AG08395 (cell line): Measurements from ENCODE around the gene DNASE1L1.
"Not testable (repeated sequence)": the region's sequence is repeated elsewhere in the genome, so short reads cannot be mapped to it uniquely, and the experiment has no call there.

Source experiments
- DNase-seq: peaks from one replicate; pipeline ENCODE4 v3.0.0; 2012; ENCODE audit warnings: mixed read lengths, low spot score

DNASE1L1 gene

DNA sequence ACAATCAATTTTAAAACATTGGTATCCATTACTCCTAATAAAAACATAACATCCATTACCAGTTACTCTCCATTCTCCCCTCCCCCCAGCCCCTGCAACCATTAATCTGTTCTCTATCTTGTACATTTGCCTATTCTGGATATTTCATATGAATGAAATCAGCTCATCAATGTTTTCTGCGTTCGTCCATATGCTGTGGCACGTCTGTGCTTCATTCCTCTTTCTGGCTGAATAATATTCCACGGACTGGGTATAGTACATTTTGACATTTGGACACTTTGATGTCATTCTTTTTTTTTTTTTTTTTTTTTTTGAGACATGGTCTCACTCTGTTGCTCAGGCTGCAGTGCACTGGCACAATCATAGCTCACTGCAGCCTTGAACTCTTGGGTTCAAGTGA, 5.2 kb downstream of the DNASE1L1 start:
- DNase-seq = no peak

DNA sequence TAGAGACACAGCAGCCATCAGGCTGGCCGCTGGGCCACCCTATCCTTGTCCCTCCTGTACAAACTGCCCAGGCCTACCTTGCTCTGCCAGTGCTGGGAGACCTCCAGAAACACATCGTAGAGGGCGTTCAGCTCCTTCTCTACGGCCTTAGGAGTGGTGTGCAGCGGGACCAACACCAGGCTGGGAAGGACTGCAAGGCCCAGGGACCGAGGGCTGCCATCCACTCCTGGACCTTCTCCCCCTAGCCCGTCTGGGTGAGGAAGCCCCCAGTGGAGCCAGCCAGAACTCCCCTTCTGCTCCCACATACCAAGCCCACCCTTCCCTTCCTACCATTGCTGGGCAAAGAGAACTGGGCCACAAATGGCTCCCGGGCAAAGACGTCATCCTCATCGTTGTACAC, 5.9 kb downstream of the DNASE1L1 start:
- no peak for DNase-seq

DNA sequence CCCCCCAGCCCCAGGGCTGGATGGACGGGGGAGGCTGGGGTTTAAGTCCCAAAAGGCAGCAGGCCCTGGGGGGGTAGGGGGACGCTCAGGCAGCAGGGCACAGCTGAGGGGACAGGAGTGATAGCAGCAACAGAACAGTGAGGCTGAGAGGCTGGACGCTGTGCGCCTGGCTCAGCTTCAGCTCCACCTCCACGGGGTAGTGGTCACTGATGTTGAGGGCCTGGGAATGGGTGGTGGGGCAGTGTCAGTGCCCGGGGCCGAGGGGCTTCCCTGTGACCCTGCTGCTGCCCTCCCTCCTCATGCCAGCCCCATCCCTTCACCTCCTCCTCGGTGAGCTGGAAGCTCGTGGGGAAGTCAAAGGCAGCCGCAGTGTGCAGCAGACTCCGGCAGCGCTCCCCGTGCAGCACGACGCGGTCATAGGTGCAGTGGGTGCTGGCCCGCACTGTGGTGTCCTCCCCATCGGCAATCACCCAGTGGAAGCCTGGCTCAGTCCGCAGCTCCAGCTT, 6.4 kb downstream of the DNASE1L1 start:
- DNase-seq = no peak

DNA sequence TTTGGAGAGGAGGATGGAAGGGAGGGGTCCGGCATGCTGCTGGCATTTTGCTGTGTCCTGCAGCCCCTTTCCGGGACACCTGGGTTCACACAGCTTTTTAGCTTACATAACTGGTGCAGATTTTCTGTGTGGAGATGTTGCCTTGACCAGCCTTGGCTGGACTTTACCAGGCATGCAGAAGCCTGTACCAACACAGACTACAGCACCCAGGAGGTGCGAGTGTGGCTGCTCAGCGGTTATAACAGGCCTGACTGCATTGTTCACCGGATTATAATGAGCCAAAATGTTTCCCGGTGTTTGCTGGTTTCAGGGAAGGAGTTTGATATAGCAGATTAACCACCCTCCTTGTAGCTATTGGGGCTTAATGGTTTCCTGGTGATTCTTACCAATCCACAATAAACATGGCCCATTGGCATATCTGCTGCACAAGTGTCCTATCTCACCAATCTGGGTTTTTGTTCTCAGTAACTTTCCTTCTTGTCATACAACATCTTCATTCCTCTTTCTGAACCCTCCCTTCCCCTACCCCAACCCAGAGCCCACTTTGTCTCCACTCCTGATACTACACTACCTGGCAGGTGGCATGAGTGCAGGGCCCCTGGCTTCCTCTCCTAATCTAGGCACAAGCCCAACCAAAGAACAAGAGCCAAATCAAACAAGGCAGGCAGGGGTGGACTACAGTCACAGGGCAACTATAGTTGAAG, 7.0 kb downstream of the DNASE1L1 start:
- DNase-seq = no peak

DNA sequence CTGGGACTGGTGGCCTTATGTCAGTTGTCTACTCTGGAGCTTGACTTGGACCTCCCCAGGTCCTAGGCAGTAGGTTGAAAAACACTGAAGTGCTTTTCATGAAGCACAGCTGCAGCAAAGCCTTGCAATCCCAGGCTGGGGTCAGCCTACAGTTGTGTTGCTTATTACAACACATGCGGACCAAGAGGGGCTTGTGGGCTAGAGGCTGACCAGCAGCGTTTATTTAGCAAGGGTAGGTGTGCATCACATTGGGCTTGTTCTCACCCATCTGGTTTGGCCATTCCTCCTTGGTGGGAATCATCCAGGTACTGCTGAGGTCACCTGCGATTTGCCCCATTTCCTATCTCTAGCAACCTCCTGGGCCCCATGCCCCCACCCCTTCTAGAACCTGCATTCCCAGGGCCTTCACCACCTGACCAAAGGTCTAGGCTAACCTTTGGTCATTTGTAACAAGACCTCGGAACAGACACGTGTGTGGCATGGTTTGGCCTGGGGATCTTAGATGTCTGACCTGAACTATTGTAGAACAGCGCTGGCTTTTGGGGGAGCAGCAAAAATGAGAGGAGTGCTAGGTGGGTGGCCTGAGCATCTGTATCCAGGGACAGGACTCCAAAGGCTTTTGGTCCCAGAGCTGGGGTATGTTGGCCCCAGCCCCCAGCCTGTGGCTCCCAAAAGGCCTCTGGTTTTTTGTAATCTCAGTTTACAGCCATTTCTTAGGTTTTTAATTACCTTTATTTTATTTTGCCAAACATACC, 7.8 kb downstream of the DNASE1L1 start:
- no peak for DNase-seq

DNA sequence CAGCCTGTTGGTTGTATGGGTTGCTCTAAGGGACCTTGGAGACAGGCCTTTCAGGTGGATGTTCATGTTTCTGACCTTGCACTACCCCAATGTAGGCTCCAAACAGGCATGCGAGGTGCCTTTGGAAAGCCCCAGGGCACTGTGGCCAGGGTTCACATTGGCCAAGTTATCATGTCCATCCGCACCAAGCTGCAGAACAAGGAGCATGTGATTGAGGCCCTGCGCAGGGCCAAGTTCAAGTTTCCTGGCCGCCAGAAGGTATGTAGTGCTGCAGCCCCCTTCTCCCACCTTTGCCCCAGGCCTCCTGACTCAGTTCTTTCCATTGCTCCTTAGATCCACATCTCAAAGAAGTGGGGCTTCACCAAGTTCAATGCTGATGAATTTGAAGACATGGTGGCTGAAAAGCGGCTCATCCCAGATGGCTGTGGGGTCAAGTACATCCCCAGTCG, 8.7 kb downstream of the DNASE1L1 start:
- not testable (repeated sequence) for DNase-seq

DNA sequence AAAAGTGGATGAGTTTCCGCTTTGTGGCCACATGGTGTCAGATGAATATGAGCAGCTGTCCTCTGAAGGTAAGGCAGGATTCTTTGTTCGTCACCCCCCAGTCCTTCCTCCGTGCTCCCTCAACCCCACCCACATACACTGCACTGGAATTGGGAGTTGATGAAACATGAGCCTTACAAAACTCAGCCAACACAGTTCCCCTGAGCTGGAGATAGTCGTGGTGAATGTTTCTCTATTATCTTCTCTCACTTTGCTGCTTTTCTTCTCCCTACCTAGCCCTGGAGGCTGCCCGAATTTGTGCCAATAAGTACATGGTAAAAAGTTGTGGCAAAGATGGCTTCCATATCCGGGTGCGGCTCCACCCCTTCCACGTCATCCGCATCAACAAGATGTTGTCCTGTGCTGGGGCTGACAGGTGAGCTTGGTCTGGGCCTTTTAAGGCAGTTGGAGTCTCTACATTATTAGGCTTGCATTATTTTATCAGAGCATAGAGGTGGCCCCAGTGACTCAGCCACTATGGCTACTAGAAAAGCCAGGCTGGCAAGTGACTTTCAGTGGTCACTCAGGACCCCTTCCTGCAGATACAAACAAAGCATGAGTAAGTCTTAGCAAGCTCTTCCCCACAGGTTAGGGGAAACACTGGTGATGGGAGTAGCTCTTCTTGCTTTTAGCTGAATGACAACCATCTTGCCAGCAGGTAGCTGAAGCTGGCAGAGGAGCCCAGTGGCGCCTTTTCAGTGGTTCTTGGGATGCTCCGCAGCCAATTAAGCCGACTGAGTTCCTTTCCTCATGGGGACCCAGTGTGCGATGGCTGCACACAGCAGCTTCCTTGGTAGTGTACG, 9.3 kb downstream of the DNASE1L1 start:
- DNase-seq = no peak

DNA sequence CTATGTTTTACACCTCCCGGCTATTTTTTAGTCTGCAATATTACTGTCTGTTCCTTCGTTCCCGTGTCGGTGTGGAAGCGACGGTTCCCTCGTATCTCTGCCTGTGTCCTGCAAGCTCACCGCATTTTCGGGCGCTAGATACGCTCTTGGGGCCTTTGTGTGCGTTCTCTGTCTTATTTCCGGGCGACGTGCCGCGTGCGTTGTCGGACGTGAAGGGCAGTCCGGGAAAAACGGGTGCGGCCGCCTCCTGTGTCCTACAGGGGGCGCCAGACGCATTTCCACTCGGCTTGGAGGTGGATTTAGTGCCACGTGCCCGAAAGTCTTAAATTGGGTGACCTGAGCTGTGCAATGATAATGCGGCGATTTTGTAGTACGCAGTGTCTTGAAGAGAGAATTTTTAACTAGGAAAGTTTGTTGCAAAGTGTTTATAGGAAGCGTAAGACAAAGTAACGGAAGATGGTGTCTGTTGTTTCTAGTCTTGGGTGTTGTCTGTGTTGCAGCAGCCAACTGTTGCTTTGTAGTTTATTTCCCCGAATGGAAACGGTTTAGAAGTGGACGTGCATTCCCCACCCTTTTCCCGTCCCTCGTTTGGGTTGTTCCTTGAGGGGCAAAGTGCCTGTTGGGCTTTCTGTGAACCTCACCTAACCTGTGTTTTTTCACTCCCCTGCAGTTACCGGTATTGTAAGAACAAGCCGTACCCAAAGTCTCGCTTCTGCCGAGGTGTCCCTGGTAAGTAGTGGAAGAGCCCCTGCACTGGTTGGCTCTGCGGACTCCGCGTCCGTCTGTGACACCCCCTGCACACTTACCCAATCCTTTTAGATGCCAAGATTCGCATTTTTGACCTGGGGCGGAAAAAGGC, 10.2 kb downstream of the DNASE1L1 start:
- DNase-seq = peak; percentile 32

DNA sequence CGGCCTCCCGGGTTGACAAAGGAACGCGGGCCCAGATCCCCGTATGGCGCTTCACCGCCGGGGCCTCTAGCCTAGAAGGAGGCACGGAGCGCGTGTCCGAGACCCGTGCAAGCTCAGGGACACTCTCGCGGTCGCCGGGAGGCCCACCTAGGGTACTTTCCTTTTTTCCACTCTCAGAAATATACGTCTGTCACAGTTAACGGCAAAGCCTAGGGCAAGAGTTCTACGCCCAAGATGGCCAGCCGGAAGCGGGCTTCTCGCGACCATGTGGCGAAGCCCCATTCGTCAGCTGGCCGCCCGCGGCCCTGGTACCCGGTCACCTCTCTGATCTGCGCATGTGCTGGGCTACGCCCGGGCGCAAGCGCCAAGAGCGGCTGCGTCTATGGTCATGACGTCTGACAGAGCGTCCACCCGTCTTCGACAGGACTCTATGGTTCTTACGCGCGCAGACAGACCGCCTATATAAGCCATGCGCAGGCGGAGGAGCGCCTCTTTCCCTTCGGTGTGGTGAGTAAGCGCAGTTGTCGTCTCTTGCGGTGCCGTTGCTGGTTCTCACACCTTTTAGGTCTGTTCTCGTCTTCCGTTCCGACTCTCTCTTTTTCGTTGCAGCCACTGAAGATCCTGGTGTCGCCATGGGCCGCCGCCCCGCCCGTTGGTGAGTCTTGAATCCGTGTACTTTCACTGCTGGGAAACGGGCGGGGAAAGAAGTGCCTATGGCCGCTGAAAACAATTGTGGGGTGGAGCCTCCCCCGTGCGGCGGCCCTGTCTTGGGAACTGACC, 11.0 kb downstream of the DNASE1L1 start, which contains the start of gene RPL10:
TSS of gene RPL10 (plus strand) at position 490 of the 780 bp plus-strand sequence. CDS start at position 633, 143 bp downstream.
- DNase-seq = peak; percentile 97

DNA sequence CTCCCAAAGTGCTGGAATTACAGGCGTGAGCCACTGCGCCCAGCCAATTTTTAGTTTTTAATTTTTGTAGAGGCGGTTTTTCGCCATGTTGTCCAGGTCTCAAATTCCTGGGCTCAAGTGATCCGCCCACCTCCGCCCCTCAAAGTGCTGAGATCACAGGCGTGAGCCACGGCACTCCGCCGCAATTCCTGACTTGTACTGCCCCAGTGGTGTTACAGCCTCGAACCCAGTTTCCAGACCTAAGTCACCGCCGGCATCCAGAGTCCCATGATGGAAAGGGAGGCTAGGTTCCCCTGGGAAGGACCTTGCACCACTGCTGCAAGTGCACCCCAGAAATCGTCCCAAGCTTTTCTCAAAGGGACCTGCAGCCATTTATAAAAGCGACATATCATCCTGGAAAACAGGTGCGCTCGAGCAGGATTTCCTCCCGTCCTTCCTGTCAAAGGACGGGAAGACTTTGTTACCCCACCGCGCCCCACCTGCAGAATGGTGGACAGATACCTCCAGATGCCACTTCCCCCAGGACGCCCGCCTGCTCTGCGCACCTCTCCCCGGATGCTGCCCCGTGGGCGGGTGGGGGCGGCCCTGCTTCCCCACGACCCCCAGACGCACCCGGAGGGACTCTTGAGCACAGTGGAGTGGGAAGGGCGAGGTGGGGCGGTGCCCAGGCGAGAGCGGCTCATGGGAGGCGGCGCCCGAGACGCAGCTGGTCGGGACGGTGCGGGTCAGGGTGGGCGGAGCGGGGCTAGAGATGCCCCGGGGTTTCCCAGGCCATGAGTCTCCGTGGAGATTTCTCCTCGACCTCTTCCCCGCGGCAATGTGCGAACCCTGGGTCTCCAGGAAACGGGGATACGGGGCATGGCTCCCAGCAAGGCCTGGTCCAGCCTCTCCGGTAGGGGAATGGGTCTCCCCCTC, 11.8 kb downstream of the DNASE1L1 start:
- peak; percentile 46 for DNase-seq

DNA sequence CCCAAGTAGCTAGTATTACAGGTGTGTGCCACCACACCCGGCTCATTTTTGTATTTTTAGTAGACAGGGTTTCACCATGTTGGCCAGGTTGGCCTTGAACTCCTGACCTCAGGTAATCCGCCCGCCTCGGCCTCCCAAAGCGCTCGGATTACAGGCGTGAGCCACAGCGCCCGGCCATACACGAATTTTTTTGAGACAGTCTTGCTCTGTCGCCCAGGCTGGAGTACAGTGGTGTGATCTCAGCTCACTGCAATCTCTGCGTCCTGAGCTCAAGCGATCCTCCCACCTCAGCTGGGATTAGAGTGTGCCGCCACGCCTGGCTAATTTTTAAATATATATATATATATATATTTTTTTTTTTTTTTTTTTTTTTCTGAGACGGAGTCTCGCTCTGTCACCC, 12.7 kb downstream of the DNASE1L1 start:
- DNase-seq = not testable (repeated sequence)

DNA sequence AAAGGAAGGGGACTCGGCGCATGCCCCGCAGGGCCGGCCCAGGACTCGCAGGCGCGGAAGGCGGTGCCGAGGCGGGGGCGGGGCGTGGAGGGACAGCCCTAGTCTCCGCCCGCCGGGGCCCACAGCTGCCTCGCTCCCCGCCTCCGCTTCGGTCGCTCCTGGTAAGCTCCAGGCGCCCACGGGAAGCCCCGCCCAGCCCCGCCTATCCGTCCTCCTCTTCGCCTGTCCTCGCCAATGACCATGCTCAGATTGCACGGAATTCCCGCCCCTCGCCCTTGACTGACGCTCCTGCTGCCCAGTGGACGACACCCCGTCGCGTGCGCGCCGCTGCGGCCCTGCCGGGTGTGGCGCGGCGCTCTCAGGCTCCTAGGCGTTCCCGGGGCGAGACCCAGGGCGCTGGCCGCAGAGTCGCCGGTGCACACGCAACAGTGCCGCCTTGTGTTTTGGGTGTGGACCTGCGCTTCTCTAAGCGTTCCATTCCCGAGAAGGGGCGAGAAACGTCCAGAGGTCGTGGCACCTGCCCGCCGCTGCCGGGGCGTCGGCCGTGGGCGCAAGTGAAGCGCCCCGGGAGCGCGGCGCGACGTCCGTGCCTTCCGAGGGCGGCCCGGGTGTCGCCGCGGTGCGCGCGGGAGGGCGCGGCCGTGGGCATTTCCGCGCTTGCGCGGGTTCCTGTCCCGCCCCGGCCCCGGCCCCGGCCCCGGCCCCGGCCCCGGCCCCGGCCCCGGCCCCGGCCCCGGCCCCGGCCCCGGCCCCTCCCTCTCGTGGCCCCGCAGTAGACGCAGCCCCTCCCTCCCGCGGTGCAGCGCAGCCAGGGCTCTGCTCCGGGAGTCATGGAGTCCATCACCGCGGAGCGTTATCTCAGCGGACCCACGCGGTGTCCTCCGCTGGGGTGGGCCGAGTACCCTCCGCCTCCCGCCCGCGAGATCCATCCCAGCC, 19.0 kb downstream of the DNASE1L1 start:
- DNase-seq = not testable (repeated sequence)

DNA sequence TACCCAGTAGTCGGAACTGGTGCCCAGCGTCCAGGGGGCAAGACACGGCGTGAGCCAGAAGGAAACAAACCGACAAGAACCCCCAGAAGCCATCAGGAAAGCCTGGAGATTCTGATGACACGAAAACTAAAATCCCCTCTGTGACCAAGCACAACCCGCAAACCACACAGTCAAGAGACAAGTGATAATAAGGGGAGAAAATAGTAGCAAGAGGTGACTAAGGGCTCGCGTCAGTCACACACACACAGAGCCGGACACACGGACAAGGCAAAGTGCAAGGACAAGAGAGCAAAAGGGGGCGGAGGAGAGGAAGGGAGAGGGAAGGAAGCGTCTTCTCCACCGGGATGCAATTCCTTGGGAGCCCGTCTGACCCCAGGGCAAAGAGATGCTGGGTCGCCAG, 20.4 kb downstream of the DNASE1L1 start:
- DNase-seq = not testable (repeated sequence)

DNA sequence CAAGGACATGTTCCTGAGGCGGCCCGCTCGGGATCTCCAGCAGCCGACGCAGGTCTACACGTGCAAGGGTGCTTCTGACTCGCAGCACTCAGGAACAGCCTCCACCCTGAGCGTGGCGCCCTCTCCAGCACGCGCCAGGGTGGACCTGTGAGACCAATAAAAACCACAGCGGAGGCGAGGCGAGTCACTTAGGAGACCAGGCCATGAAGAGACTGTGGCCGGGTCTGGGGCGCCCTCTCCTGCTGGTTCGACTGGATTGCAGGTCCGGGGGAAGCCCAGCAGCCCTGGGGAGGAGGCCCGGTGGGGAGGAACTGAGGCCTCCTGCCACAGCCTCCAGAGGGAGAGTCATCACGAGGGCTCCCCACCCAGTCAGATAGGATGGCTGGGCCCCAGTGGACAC, 21.0 kb downstream of the DNASE1L1 start:
- DNase-seq = not testable (repeated sequence)

DNA sequence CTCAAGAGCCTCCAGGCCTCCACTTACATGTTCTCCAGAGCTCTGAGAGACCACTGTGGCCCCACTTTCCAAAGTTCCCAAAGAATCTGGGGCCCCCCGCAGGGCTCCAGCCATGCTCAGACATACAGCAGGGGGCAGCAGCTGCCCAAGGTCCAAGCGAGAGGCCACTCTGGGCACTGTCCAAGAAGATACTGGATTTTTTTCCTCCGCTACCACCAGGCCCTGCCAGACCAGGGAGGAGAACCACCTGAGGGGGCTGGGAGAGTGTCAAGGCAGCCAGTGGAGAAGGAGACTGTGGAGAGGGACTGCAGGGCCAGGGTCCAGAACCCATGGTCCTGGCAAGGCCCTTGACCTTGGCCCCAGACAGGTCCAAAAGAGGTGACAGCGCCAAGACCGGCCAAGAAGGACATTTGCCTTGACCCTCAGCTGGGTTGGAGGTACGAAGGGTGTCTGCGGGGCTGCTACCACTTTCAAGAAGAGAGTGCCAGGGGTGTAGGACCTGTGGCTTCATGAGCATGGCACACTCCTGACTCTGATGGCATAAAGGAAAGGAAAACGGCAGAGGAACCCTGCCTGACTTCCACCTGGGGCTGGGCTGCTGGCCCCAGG, 24.7 kb downstream of the DNASE1L1 start:
- DNase-seq = no peak

DNA sequence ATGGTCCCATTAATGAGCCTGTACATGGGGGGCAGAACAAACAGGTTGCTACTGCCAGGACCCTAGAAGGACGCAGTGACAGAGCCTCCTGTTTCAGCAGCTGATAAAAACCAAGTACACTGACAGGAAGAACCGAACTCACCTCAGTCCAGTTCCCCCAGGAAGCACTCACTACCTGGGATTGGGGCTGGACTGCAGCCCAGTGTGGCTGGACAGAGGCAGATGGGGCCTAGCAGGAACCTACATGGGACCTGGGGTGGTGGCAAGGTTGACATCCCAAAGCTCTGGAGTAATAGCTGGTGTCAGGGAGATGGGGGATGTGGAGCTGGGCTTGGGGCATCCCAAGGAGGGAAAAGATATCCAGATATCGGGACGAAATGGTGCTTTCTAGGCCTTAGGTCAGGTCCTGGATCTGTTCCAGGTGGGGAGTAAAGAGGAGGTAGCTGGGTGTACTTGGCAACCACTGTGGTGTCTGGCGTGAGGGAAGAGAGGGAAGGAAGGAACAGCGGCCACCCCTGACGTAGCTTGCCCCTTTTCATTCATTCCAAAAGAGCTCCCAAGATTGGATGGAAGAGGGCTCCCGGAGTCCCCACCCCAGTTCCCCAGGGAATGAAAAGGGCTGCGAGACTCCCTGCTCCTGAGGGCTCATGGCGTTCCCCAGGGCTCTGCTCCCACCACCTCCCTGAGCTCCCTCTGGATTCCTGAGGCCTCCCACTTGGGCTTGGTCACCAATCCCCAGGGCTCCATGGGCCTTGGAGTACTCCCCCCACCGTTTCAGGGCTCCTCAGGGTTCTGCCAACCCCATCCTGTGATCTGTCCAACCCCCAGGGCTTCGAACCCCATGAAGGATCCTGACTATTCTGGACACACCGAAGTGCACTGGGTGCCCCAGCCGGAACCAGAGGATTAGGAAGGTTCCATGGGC, 25.4 kb downstream of the DNASE1L1 start:
- DNase-seq = no peak
